IMR-90 (cell line): ENCODE measurements around the gene NBPF3. TPM values are rescaled to one million over a fixed set of nuclear protein-coding genes. Genes with fewer than 3 reads are reported as not detected.

Experiments used
- ATAC-seq: fragments of 200-7000 bp; cut with Tn5 transposase; 2 replicates; pipeline ENCODE4 v1.9.1; 2020; ENCODE audit warnings: low read depth, mild to moderate bottlenecking, moderate library complexity
- BruUV-seq: library from RNA; stranded (reverse); fragments of 400-500 nt; replicated peaks from 2 replicates; lab custom pipeline; 2021; lab: Mats Ljungman, UMichigan
- CTCF ChIA-PET: fragments of 300-600 bp; formaldehyde crosslinking; extraction: SDS; loops from one replicate; lab custom pipeline; 2021; ENCODE audit warnings: antibody characterized with exemption; lab: Yijun Ruan, JAX
- POLR2A ChIA-PET: fragments of 300-600 bp; sonication (Branson Sonifier 250); formaldehyde crosslinking; loops from one replicate; lab custom pipeline; 2022; ENCODE audit warnings: antibody characterized with exemption; ENCODE audit not compliant: unreplicated experiment; lab: Charles Lee
- DNase-seq: peaks from one replicate; pipeline ENCODE4 v3.0.0; 2013
- H2AFZ ChIP-seq: replicated peaks from 2 replicates; pipeline ENCODE3; 2013; ENCODE audit warnings: low read length, mild to moderate bottlenecking; ENCODE audit not compliant: poor library complexity
- H2AK5ac ChIP-seq: 2 replicates; pipeline ENCODE4 v1.6.1; 2013; ENCODE audit warnings: low read depth, low read length, inconsistent platforms
- H2AK9ac ChIP-seq: replicated peaks from 2 replicates; pipeline ENCODE3; 2013; ENCODE audit warnings: mild to moderate bottlenecking, low read depth, low read length, moderate library complexity; ENCODE audit not compliant: poor library complexity
- H2BK120ac ChIP-seq: 2 replicates; pipeline ENCODE4 v1.6.1; 2013; ENCODE audit warnings: low read depth, low read length, inconsistent platforms
- H2BK15ac ChIP-seq: 3 replicates; pipeline ENCODE4 v1.6.1; 2013; ENCODE audit warnings: low read depth, low read length, inconsistent platforms
- H2BK20ac ChIP-seq: 2 replicates; pipeline ENCODE4 v1.6.1; 2013; ENCODE audit warnings: low read depth, mild to moderate bottlenecking, inconsistent platforms, low read length, moderate library complexity
- H2BK5ac ChIP-seq: 2 replicates; pipeline ENCODE4 v1.6.1; 2013; ENCODE audit warnings: mild to moderate bottlenecking, low read depth, low read length, inconsistent platforms; ENCODE audit not compliant: poor library complexity, severe bottlenecking
- H3K14ac ChIP-seq: replicated peaks from 2 replicates; pipeline ENCODE4 v1.6.1; 2013; ENCODE audit warnings: low read depth, low read length, inconsistent platforms
- H3K18ac ChIP-seq: 2 replicates; pipeline ENCODE4 v1.6.1; 2013; ENCODE audit warnings: low read depth, low read length, control low read depth
- H3K23ac ChIP-seq: 2 replicates; pipeline ENCODE4 v1.6.1; 2013; ENCODE audit warnings: low read depth, low read length, inconsistent platforms
- H3K27ac ChIP-seq: 2 replicates; pipeline ENCODE4 v1.5.1; 2013; ENCODE audit warnings: mild to moderate bottlenecking, control low read depth, low read length; ENCODE audit not compliant: insufficient read depth
- H3K27me3 ChIP-seq: 2 replicates; pipeline ENCODE4 v1.6.1; 2013; ENCODE audit warnings: low read length; ENCODE audit not compliant: control insufficient read depth, insufficient read depth
- H3K36me3 ChIP-seq: 2 replicates; pipeline ENCODE4 v1.6.1; 2013; ENCODE audit warnings: low read length, mixed read lengths; ENCODE audit not compliant: control insufficient read depth, insufficient read depth
- H3K4ac ChIP-seq: 2 replicates; pipeline ENCODE4 v1.6.1; 2013; ENCODE audit warnings: low read depth, low read length, inconsistent platforms
- H3K4me1 ChIP-seq: 2 replicates; pipeline ENCODE4 v1.6.1; 2013; ENCODE audit warnings: low read length, mixed read lengths; ENCODE audit not compliant: control insufficient read depth, insufficient read depth
- H3K4me2 ChIP-seq: 2 replicates; pipeline ENCODE4 v1.6.1; 2013; ENCODE audit warnings: low read depth, mild to moderate bottlenecking, control low read depth, low read length, moderate library complexity
- H3K4me3 ChIP-seq: 2 replicates; pipeline ENCODE4 v1.5.1; 2013; ENCODE audit warnings: low read depth, mild to moderate bottlenecking, control low read depth, low read length, moderate library complexity; ENCODE audit not compliant: insufficient read depth
- H3K56ac ChIP-seq: 2 replicates; pipeline ENCODE4 v1.6.1; 2013; ENCODE audit warnings: low read length, inconsistent platforms; ENCODE audit not compliant: insufficient read depth; ENCODE audit errors: extremely low read depth
- H3K79me1 ChIP-seq, 2 experiments: 2 replicates each; pipeline ENCODE4 v1.6.1; 2013; ENCODE audit warnings: low read length in 2 of 2, inconsistent platforms in 1 of 2, low read depth in 1 of 2
- H3K9ac ChIP-seq: 2 replicates; pipeline ENCODE4 v1.6.1; 2013; ENCODE audit warnings: low read depth, low read length, control low read depth
- H3K9me1 ChIP-seq: 2 replicates; pipeline ENCODE4 v1.6.1; 2013; ENCODE audit warnings: low read length, inconsistent platforms; ENCODE audit not compliant: insufficient read depth
- H3K9me3 ChIP-seq: 2 replicates; pipeline ENCODE4 v1.6.1; 2013; ENCODE audit warnings: low read length; ENCODE audit not compliant: control insufficient read depth, insufficient read depth
- H4K20me1 ChIP-seq: 2 replicates; pipeline ENCODE4 v1.6.1; 2013; ENCODE audit warnings: low read length, inconsistent platforms; ENCODE audit not compliant: insufficient read depth
- H4K5ac ChIP-seq: 2 replicates; pipeline ENCODE4 v1.6.1; 2013; ENCODE audit warnings: mild to moderate bottlenecking, low read depth, low read length, control low read depth
- H4K8ac ChIP-seq, 2 experiments: 2 replicates each; pipeline ENCODE4 v1.6.1; 2013; ENCODE audit warnings: low read depth in 2 of 2, low read length in 2 of 2, control low read depth in 1 of 2, inconsistent platforms in 1 of 2
- H4K91ac ChIP-seq: 2 replicates; pipeline ENCODE4 v1.6.1; 2013; ENCODE audit warnings: low read depth, low read length, inconsistent platforms; ENCODE audit not compliant: insufficient read depth
- ELK1 ChIP-seq: fragments of 150-350 bp; IDR thresholded peaks from 2 replicates; pipeline ENCODE4 v1.6.1; 2016; ENCODE audit warnings: low read depth, mild to moderate bottlenecking, low read length, moderate library complexity, borderline replicate concordance
- MAFK ChIP-seq: IDR thresholded peaks from 2 replicates; pipeline ENCODE4 v1.6.1; 2012; ENCODE audit warnings: low read depth, low read length, improper control_type of control experiment
- MXI1 ChIP-seq: IDR thresholded peaks from 2 replicates; pipeline ENCODE4 v1.6.1; 2012; ENCODE audit warnings: low read depth, mild to moderate bottlenecking, low read length, moderate library complexity, borderline replicate concordance
- WGBS, 2 experiments: methylation state at CpG; one replicate each; pipeline versions ENCODE4 v1.1.5 to v1.1.7; 2013; ENCODE audit warnings: missing lambda C conversion rate in 2 of 2; ENCODE audit not compliant: insufficient read length in 1 of 2; ENCODE audit errors: extremely low coverage in 2 of 2; 5-methylcytosine and 5-hydroxymethylcytosine counted together
- dilution Hi-C: fragments of 300-500 bp; cut with HindIII; formaldehyde crosslinking; loops from one replicate; pipeline ENCODE4 v1.14.3; 2018; ENCODE audit warnings: low sequenced_read_pairs; ENCODE audit not compliant: unreplicated experiment
- in situ Hi-C: fragments of 300-500 bp; cut with MboI; formaldehyde crosslinking; loops from 3 replicates; pipeline ENCODE4 v1.14.3; 2019; ENCODE audit warnings: low sequenced_read_pairs, inconsistent platforms, mixed read lengths
- intact Hi-C: fragments of 100-400 bp; cut with micrococcal nuclease; formaldehyde crosslinking; loops from 2 replicates; pipeline ENCODE4 v1.10.0; 2022
- polyA plus RNA-seq, 3 experiments: library from polyadenylated mRNA; depleted of rRNA; stranded (reverse); fragments of >200 nt; gene quantifications; 2 replicates each; pipeline ENCODE4 v1.2.3, GENCODE V29; 2012; ENCODE audit warnings: low replicate concordance in 1 of 3
- total RNA-seq: library from RNA; depleted of rRNA; stranded (reverse); fragments of >200 nt; gene quantifications from 2 replicates; pipeline ENCODE4 v1.2.3, GENCODE V29; 2012

Gene NBPF3
- total and polyA plus RNA-seq, 2 of the 4 experiments (the other 2 are of a cell fraction) = 8.7 to 18.8 TPM

- Histone ChIP-seq H3K4me2 (no peak overlapping the region), H4K5ac (no peak overlapping the region), H3K4me3 (no peak overlapping the region), H3K18ac (no peak overlapping the region), H2BK5ac (no peak overlapping the region), H3K79me1 (no peaks in the 10 kb centered on the region), H2AK5ac (no peak overlapping the region), H3K27me3 (peaks cover 29% of the 10 kb centered on the region), H4K91ac (no peak overlapping the region), H3K23ac (no peak overlapping the region), H3K4me1 (peaks cover 2% of the 10 kb centered on the region; the same call in 1 of the 2 replicates), H2AK9ac (no peak overlapping the region), H4K20me1 (no peaks in the 10 kb centered on the region), H3K9me3 (no peaks in the 10 kb centered on the region), H2BK20ac (no peak overlapping the region), H3K36me3 (no peaks in the 10 kb centered on the region), H3K9ac (no peak overlapping the region), H2AFZ (no peak overlapping the region), H2BK15ac (no peak overlapping the region), H3K9me1 (no peaks in the 10 kb centered on the region), H3K27ac (no peak overlapping the region), H4K8ac (no peak overlapping the region), H3K4ac (no peak overlapping the region), H3K56ac (no peak overlapping the region), H2BK120ac (no peak overlapping the region), H3K14ac (no peak overlapping the region)
- dilution Hi-C loops (no loop called here), intact Hi-C loops (loop anchor here (10.0 kb wide), 1 partner anchor 122 kb away; no protein-coding TSS in a partner anchor), in situ Hi-C loops (no loop called here)
- TF ChIP-seq MXI1 = no peak
- TF ChIP-seq ELK1 = no peak
- TF ChIP-seq MAFK = no peak
- WGBS, 2 experiments = no CpG with 5 or more reads among the region's 4 CpGs
- BruUV-seq = no TSS peak
- CTCF ChIA-PET = no interaction called here
- ATAC-seq = no peak
- POLR2A ChIA-PET = no interaction called here
- no peak for DNase-seq
These were observed 93.1 kb downstream of the NBPF3 start for GRCh38 chr1:21532992-21533534.
